Measurements from ENCODE around the gene MFSD12. TPM values are rescaled to one million over a fixed set of nuclear protein-coding genes. Genes with fewer than 3 reads are reported as not detected.

The MFSD12 gene
- total RNA-seq, 3 donors from 2014 or later, result 25.0 to 43.6 (median 36.8) TPM

- peak in 1 of 3 donors; percentile 10 for DNase-seq
- Histone ChIP-seq H3K4me3 (no peak overlapping the region), H3K36me3 (ENCODE audit: low read depth) (no peaks in the 10 kb centered on the region), H3K9me3 (no peaks in the 10 kb centered on the region), H3K4me1 (ENCODE audit: low read depth) (peaks cover 14% of the 10 kb centered on the region)
- intact Hi-C loops (cut with DNase I, micrococcal nuclease), result no loop called here
- ATAC-seq, result no peak
- TF ChIP-seq, protein P1, sequence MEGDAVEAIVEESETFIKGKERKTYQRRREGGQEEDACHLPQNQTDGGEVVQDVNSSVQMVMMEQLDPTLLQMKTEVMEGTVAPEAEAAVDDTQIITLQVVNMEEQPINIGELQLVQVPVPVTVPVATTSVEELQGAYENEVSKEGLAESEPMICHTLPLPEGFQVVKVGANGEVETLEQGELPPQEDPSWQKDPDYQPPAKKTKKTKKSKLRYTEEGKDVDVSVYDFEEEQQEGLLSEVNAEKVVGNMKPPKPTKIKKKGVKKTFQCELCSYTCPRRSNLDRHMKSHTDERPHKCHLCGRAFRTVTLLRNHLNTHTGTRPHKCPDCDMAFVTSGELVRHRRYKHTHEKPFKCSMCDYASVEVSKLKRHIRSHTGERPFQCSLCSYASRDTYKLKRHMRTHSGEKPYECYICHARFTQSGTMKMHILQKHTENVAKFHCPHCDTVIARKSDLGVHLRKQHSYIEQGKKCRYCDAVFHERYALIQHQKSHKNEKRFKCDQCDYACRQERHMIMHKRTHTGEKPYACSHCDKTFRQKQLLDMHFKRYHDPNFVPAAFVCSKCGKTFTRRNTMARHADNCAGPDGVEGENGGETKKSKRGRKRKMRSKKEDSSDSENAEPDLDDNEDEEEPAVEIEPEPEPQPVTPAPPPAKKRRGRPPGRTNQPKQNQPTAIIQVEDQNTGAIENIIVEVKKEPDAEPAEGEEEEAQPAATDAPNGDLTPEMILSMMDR (IDR thresholded peaks at IDR 0.05), result no peak
These were observed 23.0 kb upstream of the MFSD12 start for GRCh38 chr19:3580156-3580934.

DNA sequence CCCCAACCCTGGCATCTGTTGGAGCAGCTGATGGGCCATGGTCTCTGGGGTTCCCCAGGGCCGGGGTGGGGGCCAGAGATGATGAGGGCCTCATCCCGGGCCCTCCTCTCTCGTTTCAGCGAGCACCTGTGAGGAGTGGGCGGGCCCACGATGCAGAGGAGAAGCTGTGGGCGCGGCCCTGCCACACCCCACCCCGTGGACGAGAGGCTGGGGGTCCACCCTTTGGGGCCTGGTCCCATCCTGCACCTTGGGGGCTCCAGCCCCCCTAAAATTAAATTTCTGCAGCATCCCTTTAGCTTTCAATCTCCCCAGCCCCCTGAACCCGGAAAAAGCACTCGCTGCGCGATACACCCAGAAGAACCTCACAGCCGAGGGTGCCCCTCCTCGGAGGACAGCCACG lies 21.0 kb upstream of the MFSD12 start:
- peak in 2 of 3 donors; percentile 11 to 48 for DNase-seq
- no peak for ATAC-seq
- Histone ChIP-seq H3K4me3 (no peak overlapping the region), H3K9me3 (no peaks in the 10 kb centered on the region), H3K36me3 (ENCODE audit: low read depth) (no peaks in the 10 kb centered on the region), H3K4me1 (ENCODE audit: low read depth) (peaks cover 21% of the 10 kb centered on the region)
- intact Hi-C loops (cut with DNase I, micrococcal nuclease), result no loop called here
- TF ChIP-seq, protein P1 (IDR thresholded peaks at IDR 0.05), result no peak

- ATAC-seq (peak; percentile 66), DNase-seq (peak; percentile 76 to 87 (median 84))
- Histone ChIP-seq H3K36me3 (ENCODE audit: low read depth) (no peaks in the 10 kb centered on the region), H3K4me3 (no peak overlapping the region), H3K9me3 (no peaks in the 10 kb centered on the region), H3K4me1 (ENCODE audit: low read depth) (peaks cover 21% of the 10 kb centered on the region)
- intact Hi-C loops (cut with DNase I, micrococcal nuclease), result no loop called here
- TF ChIP-seq, protein P1 (IDR thresholded peaks at IDR 0.05), result no peak
These were observed 20.4 kb upstream of the MFSD12 start for GRCh38 chr19:3577723-3578344.

DNA sequence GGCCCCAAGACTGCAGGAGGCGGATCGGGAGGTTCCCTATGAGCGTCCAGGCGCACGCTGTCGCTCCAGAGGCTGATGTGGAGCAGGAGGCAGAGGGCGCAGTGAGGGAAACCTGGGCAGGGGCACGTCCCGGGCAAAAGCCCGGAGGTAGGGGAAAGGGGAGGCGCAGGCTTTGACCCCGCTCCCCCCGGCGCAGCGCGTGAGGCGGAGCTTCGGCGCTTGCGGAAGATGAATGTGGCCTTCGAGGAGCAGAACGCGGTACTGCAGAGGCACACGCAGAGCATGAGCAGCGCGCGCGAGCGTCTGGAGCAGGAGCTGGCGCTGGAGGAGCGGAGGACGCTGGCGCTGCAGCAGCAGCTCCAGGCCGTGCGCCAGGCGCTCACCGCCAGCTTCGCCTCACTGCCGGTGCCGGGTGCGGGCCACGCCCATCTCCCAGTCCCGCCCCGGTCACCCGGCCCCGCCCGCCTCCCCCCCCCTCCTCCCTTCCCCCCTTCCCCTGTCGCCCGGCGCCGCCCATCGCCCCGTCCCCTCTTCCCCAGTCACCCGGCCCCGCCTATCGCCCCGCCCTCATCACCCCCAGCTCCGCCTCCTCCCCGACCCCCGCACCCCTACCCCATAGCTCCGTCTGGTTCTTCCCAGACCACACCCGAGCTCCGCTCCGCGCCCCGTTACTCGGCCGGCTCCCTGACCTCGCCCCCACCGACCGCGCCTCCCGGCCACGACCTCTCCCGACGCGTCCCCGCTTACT lies 19.5 kb upstream of the MFSD12 start:
- no peak overlapping the region for H3K4me3 ChIP-seq
- peak; percentile 22 for ATAC-seq
- DNase-seq, result peak; percentile 38 to 78 (median 77)
- no peaks in the 10 kb centered on the region for H3K9me3 ChIP-seq
- peaks cover 26% of the 10 kb centered on the region for H3K4me1 ChIP-seq (ENCODE audit: low read depth)
- intact Hi-C loops (cut with DNase I, micrococcal nuclease), result no loop called here
- TF ChIP-seq, protein P1 (IDR thresholded peaks at IDR 0.05), result no peak
- H3K36me3 ChIP-seq (ENCODE audit: low read depth), result no peaks in the 10 kb centered on the region

GRCh38 chr19:3575949-3576673 lies 18.7 kb upstream of the MFSD12 start:
- intact Hi-C loops (cut with DNase I, micrococcal nuclease), result no loop called here
- no peak for ATAC-seq
- Histone ChIP-seq H3K4me1 (ENCODE audit: low read depth) (peaks cover 30% of the 10 kb centered on the region), H3K36me3 (ENCODE audit: low read depth) (no peaks in the 10 kb centered on the region), H3K9me3 (no peaks in the 10 kb centered on the region), H3K4me3 (no peak overlapping the region)
- peak in 2 of 3 donors; percentile 32 to 61 for DNase-seq
- TF ChIP-seq, protein P1 (IDR thresholded peaks at IDR 0.05), result no peak

Measured in mucosa of descending colon (tissue), 3 donors.